NCI-H2107 treated with DMSO at 0.1 percent for 48 hours (cell line): Measurements from ENCODE around the gene DPP6.

Experiments
- DNase-seq: peaks from one replicate; lab custom pipeline; 2025; ENCODE audit not compliant: unreplicated experiment; lab: John Stamatoyannopoulos, UW

The DPP6 gene

DNA sequence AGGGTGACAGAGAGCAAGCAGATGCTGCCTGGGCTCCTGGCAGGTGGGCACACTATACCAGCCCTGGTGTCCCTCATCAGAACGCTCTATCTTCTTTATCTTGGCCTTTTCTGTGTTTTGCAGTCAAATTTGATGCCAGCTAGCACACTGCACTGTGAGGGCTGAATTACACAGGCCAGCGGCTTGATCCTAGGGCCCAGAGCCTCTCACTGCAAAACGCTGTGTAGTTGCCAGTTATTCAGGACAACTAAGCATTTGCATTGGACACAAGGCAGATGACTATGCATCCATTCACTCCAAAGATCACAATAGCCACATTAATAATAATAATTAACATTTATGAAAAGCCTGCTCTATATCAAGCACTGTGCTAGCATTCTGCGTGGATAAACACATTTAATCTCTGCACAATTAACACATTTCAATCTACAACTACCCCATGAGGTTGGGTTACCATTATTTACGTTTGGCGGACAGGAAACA lies 850.4 kb downstream of the DPP6 start:
- DNase-seq = no peak

DNA sequence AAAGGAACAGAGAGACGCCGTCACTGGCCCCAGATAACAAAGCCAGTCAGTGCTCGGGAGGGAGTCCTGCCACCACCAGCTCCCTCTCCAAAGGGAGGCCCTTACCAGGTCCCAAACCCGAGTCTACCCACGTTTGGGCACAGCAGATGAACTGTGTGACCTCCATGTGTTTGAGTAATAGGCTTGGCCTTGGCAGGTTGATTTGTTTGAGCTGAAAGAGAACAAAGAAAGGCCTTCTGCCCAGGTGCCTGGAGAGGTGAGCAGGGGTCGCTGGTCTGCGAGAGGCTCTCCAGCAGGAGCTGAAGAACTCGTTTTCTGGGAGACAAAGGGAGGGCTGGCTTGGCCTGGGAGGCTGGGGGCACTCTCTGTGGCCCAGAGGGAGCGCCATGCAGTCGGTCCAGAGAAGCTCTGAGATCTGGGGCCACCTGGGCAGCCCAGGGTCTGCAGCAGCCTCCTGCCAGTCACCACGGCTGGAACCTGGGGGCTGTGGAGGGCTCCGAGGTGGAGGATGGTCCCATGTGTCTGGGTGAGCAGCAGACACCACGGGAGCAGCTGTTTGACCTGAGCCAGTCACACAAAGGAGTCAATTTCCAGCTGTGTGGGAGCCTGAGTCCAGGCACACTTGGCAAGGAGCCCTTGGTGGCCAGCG lies 851.0 kb downstream of the DPP6 start:
- DNase-seq = no peak

GRCh38 chr7:154905146-154905545 lies 852.9 kb downstream of the DPP6 start:
- DNase-seq = no peak

- no peak for DNase-seq
Observed at GRCh38 chr7:154905615-154906014, 853.4 kb downstream of the DPP6 start.

- DNase-seq = no peak
Observed at GRCh38 chr7:154906201-154906600, 854.0 kb downstream of the DPP6 start.

DNA sequence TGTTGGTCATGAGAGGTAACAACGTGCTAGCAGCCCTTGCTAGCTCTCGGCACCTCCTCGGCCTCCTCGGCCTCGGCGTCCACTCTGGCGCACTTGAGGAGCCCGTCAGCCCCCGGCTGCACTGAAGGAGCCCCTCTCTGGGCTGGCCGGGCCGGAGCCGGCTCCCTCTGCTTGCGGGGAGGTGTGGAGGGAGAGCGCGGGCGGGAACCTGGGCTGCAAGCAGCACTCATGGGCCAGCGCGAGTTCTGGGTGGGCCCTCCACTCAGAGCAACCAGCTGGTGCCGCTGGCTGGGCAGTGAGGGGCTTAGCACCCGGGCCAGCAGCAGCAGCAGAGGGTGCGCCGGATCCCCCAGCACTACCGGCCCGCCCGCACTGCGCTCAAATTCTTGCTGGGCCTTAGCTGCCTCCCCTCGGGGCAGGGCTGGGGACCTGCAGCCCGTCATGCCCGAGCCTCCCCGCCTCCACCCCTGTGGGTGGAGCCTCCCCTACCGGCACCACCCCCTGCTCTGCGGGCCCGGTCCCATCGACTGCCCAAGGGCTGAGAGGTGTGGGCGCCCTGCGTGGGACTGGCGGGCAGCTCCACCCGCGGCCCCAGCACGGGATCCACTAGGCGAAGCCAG lies 854.6 kb downstream of the DPP6 start:
- no peak for DNase-seq

GRCh38 chr7:154907651-154908620 lies 855.7 kb downstream of the DPP6 start:
- DNase-seq = no peak

DNA sequence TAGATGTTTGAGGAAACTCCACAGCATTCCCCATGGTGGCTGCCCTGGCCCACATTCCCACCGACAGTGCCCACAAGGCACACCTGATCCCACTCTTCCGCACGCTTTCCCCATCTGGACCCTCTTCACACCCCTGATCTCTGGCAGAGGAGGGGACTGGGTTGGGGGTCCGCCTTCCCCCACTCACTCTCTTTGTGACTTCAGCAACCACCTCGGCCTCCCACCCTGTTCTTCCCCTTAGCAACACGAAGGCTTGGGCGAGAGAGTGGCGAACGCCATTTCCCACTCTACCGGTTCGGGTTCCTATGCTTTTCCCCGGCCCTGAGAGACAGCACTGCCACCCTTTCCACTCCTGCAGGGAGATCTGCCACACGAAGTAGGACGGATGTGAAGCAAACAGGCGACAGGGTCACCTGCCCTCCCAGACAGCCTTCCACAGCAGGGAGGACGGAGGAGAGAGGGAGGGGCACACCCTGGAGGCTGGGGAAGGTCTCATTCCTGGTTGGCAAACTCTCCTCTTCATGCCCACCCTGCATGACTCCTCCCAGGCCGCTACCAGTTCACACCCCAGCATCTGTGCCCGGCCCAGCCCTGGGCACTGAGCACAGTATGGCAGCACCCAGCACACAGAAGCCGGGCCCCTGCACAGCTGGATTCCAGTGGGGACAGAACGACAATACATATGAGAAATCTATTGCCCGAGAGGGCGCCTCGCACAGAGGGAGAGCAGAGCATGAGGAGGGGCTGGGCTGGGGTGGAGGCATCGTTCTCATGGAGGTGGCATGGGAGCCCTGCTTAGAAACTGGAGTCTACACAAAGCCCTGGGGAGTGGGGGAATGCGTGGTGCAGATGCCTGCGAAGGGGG lies 857.3 kb downstream of the DPP6 start:
- DNase-seq = no peak

- DNase-seq = no peak
Observed at GRCh38 chr7:154910125-154910524, 857.9 kb downstream of the DPP6 start.

GRCh38 chr7:154910977-154911376 lies 858.8 kb downstream of the DPP6 start:
- no peak for DNase-seq

- no peak for DNase-seq
Observed at GRCh38 chr7:154911411-154911810, 859.2 kb downstream of the DPP6 start.

GRCh38 chr7:154911862-154912455 lies 859.8 kb downstream of the DPP6 start:
- DNase-seq = no peak

GRCh38 chr7:154912871-154913637 lies 860.9 kb downstream of the DPP6 start:
- no peak for DNase-seq

GRCh38 chr7:154913638-154914307 lies 861.6 kb downstream of the DPP6 start:
- no peak for DNase-seq

DNA sequence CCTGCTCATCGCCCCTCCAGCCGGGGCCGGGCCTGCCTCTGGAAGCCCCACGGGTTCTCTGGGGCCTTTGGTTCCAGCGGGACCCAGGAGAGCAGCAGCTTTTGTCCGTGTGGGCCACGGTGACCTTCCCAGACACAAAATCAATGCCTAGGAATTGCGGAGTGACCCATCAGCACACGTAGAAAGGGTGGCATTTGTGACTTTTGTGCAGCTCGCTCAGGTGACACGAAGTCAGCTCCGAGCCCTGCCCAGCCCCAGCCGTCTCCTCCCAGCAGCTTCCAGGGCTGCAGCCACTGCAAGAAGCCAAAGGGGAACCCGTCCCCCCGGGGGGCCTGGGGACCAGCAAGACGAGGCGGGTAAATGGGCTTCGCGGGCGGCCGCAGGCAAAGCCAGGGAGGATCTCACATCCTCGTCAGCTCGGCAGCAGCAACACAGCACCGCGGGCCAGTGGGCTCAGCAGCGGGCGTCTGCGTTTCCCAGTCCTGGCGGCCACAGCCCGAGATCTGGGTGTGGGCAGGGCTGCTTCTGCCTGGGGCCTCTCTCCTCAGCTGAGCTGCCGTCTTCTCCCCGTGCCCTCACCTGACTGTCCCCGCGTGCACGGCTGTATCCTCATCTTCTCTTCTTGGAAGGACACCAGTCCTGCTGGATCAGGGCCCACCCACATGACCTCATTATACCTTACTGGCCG lies 862.3 kb downstream of the DPP6 start:
- no peak for DNase-seq

DNA sequence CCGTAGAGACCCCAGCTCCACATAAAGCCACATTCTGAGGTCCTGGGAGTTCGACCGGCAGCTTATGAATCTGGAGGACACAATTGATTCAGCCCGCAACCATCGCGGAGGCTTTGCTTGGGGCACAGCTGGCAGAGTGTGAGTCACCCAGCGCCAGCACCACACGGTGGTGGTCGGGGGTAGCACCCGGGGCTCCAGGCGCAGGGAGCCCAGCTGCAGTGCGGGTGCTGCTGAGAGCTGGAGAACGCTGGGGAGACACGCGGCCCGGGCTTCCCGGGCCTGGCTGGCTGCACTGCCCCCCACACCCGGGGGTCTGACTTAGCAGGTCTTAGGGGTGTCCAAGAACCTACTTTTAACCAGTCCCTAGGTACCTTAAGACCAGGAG lies 862.8 kb downstream of the DPP6 start:
- no peak for DNase-seq

- no peak for DNase-seq
Observed at GRCh38 chr7:154915600-154915999, 863.4 kb downstream of the DPP6 start.

GRCh38 chr7:154916381-154916780 lies 864.2 kb downstream of the DPP6 start:
- DNase-seq = no peak
